ENCODE data around the gene SRM. TPM values are rescaled to one million over a fixed set of nuclear protein-coding genes. Genes with fewer than 3 reads are reported as not detected.

SRM gene
- total and polyA plus RNA-seq, 5 experiments from 2014 or later = 55.0 to 204 (median 95.2) TPM

GRCh38 chr1:11061652-11062365, 2.0 kb upstream of the SRM start:
- Mint-ChIP-seq H3K36me3 (peaks cover 0 to 34% (median 18%) of the 10 kb centered on the region in 3 donors), H3K4me3 (peak overlapping the region in 9 of 10 donors; percentile 32 to 94 (median 93)), H3K9me3 (no peaks in the 10 kb centered on the region), H3K27me3 (no peaks in the 10 kb centered on the region), H3K4me1 (peaks cover 15 to 41% (median 33%) of the 10 kb centered on the region in 4 donors), H3K27ac (peak overlapping the region in 9 of 10 donors; percentile 79 to 97 (median 93))
- ATAC-seq (no peak), DNase-seq (no peak)
- POLR2A ChIA-PET = interaction anchor here (0.5 to 3.0 kb wide), 11 partner anchors 8 to 848 kb away, joined by 3 to 29 read pairs (median 7); partner anchors contain the start of genes EXOSC10 and TARDBP

- H3K36me3 Mint-ChIP-seq = peaks cover 0 to 29% (median 0%) of the 10 kb centered on the region in 3 donors
- peak overlapping the region; percentile 85 to 95 (median 93) for H3K4me3 Mint-ChIP-seq
- peak in 1 of 2 donors; percentile 29 for ATAC-seq
- no peaks in the 10 kb centered on the region for H3K27me3 Mint-ChIP-seq
- peaks cover 16 to 41% (median 33%) of the 10 kb centered on the region in 4 donors for H3K4me1 Mint-ChIP-seq
- POLR2A ChIA-PET = interaction anchor here (0.5 to 3.0 kb wide), 10 partner anchors 23 to 754 kb away, joined by 3 to 29 read pairs (median 4); partner anchors contain the start of genes EXOSC10, FBXO44, MTOR and TARDBP
- peak overlapping the region; percentile 57 to 94 (median 88) for H3K27ac Mint-ChIP-seq
- no peaks in the 10 kb centered on the region for H3K9me3 Mint-ChIP-seq
- DNase-seq = peak in 1 of 10 donors; percentile 6
These were observed 457 bp downstream of the SRM start for GRCh38 chr1:11059155-11059967.

GRCh38 chr1:11058595-11059154, 1.1 kb downstream of the SRM start:
- H3K4me3 Mint-ChIP-seq = peak overlapping the region; percentile 85 to 95 (median 93)
- POLR2A ChIA-PET = interaction anchor here (0.6 kb wide), 1 partner anchor 605 kb away, joined by 3 read pairs; the partner anchor contains the start of gene FBXO6

GRCh38 chr1:11058026-11058425, 1.8 kb downstream of the SRM start:
- H3K4me1 Mint-ChIP-seq = peaks cover 14 to 37% (median 28%) of the 10 kb centered on the region in 4 donors
- POLR2A ChIA-PET = interaction anchor here (0.6 to 0.8 kb wide), 2 partner anchors 606 to 850 kb away, joined by 3 read pairs; partner anchors contain the start of gene FBXO6
- peak overlapping the region in 9 of 10 donors; percentile 42 to 94 (median 60) for H3K4me3 Mint-ChIP-seq
- ATAC-seq (no peak), DNase-seq (no peak)
- no peaks in the 10 kb centered on the region for H3K9me3 Mint-ChIP-seq
- peaks cover 0 to 30% (median 0%) of the 10 kb centered on the region in 3 donors for H3K36me3 Mint-ChIP-seq
- no peaks in the 10 kb centered on the region for H3K27me3 Mint-ChIP-seq
- peak overlapping the region in 6 of 10 donors; percentile 20 to 80 (median 46) for H3K27ac Mint-ChIP-seq

More at GRCh38 chr1:11058595-11059154, 1.1 kb downstream of the SRM start:
- ATAC-seq = no peak
- no peak for DNase-seq
- Mint-ChIP-seq H3K27ac (peak overlapping the region in 9 of 10 donors; percentile 74 to 94 (median 89)), H3K9me3 (no peaks in the 10 kb centered on the region), H3K27me3 (no peaks in the 10 kb centered on the region), H3K4me1 (peaks cover 17 to 41% (median 33%) of the 10 kb centered on the region in 4 donors), H3K36me3 (peaks cover 0 to 32% (median 0%) of the 10 kb centered on the region in 3 donors)

GRCh38 chr1:11057477-11057876, 2.3 kb downstream of the SRM start:
- no peak for ATAC-seq
- Mint-ChIP-seq H3K9me3 (no peaks in the 10 kb centered on the region), H3K4me3 (peak overlapping the region in 6 of 10 donors; percentile 13 to 74 (median 48))

GRCh38 chr1:11056504-11056903, 3.3 kb downstream of the SRM start:
- Mint-ChIP-seq H3K27me3 (no peaks in the 10 kb centered on the region), H3K27ac (peak overlapping the region in 2 of 10 donors; percentile 20 to 55), H3K36me3 (peaks cover 0 to 30% (median 0%) of the 10 kb centered on the region in 3 donors), H3K4me3 (no peak overlapping the region), H3K9me3 (no peaks in the 10 kb centered on the region), H3K4me1 (peaks cover 16 to 28% (median 21%) of the 10 kb centered on the region in 4 donors)
- DNase-seq = no peak
- POLR2A ChIA-PET = interaction anchor here (0.6 to 1.0 kb wide), 2 partner anchors 14 to 205 kb away, joined by 3 to 4 read pairs; no protein-coding TSS in a partner anchor
- no peak for ATAC-seq

More at GRCh38 chr1:11057477-11057876, 2.3 kb downstream of the SRM start:
- POLR2A ChIA-PET = interaction anchor here (0.6 to 0.8 kb wide), 3 partner anchors 851 to 1644 kb away, joined by 3 to 6 read pairs (median 3); no protein-coding TSS in a partner anchor
- Mint-ChIP-seq H3K36me3 (peaks cover 0 to 30% (median 0%) of the 10 kb centered on the region in 3 donors), H3K27ac (peak overlapping the region in 4 of 10 donors; percentile 37 to 62 (median 54)), H3K4me1 (peaks cover 16 to 35% (median 25%) of the 10 kb centered on the region in 4 donors), H3K27me3 (no peaks in the 10 kb centered on the region)
- DNase-seq = no peak

GRCh38 chr1:11055676-11056075, 4.1 kb downstream of the SRM start:
- DNase-seq (no peak), ATAC-seq (no peak)
- Mint-ChIP-seq H3K4me1 (peaks cover 12 to 20% (median 15%) of the 10 kb centered on the region in 4 donors), H3K4me3 (no peak overlapping the region), H3K9me3 (no peaks in the 10 kb centered on the region), H3K27ac (no peak overlapping the region), H3K27me3 (no peaks in the 10 kb centered on the region), H3K36me3 (peaks cover 0 to 30% (median 0%) of the 10 kb centered on the region in 3 donors)
- POLR2A ChIA-PET = interaction anchor here (1.0 kb wide), 1 partner anchor 206 kb away, joined by 3 read pairs; no protein-coding TSS in a partner anchor

- Mint-ChIP-seq H3K9me3 (no peaks in the 10 kb centered on the region), H3K27ac (no peak overlapping the region)
- DNase-seq = no peak
These were observed 5.2 kb downstream of the SRM start for GRCh38 chr1:11054666-11055065.

GRCh38 chr1:11054181-11054580, 5.6 kb downstream of the SRM start:
- Mint-ChIP-seq H3K9me3 (no peaks in the 10 kb centered on the region), H3K36me3 (peaks cover 0 to 30% (median 0%) of the 10 kb centered on the region in 3 donors), H3K4me1 (peaks cover 7 to 16% (median 8%) of the 10 kb centered on the region in 4 donors), H3K4me3 (no peak overlapping the region), H3K27me3 (no peaks in the 10 kb centered on the region), H3K27ac (no peak overlapping the region)
- POLR2A ChIA-PET = interaction anchor here (0.6 to 1.0 kb wide), 2 partner anchors 21 to 45 kb away, joined by 3 to 4 read pairs; partner anchors contain the start of gene EXOSC10
- ATAC-seq (no peak), DNase-seq (no peak)

More at GRCh38 chr1:11054666-11055065, 5.2 kb downstream of the SRM start:
- no peak for ATAC-seq
- Mint-ChIP-seq H3K4me3 (no peak overlapping the region), H3K4me1 (peaks cover 9 to 17% (median 10%) of the 10 kb centered on the region in 4 donors), H3K36me3 (peaks cover 0 to 30% (median 0%) of the 10 kb centered on the region in 3 donors), H3K27me3 (no peaks in the 10 kb centered on the region)
- POLR2A ChIA-PET = interaction anchor here (1.0 kb wide), 1 partner anchor 45 kb away, joined by 3 read pairs; the partner anchor contains the start of gene EXOSC10

GRCh38 chr1:11053758-11054137, 6.1 kb downstream of the SRM start:
- Mint-ChIP-seq H3K27me3 (no peaks in the 10 kb centered on the region), H3K4me3 (no peak overlapping the region), H3K36me3 (peaks cover 0 to 30% (median 0%) of the 10 kb centered on the region in 3 donors), H3K27ac (no peak overlapping the region), H3K9me3 (no peaks in the 10 kb centered on the region), H3K4me1 (peaks cover 3 to 12% (median 4%) of the 10 kb centered on the region in 4 donors)
- POLR2A ChIA-PET = interaction anchor here (0.6 to 1.0 kb wide), 2 partner anchors 20 to 46 kb away, joined by 3 to 4 read pairs; partner anchors contain the start of gene EXOSC10
- ATAC-seq (peak in 1 of 2 donors; percentile 20), DNase-seq (no peak)

All from naive thymus-derived CD8-positive, alpha-beta T cell (primary cell).